HG02973 (cell line): ENCODE results near the gene PAQR5.
"Not testable (repeated sequence)": the region's sequence is repeated elsewhere in the genome, so short reads cannot be mapped to it uniquely, and the experiment has no call there.

Experiments used
- ATAC-seq: cut with Tn5 transposase; IDR thresholded peaks from one replicate; pipeline ENCODE4 v1.9.1; 2021; ENCODE audit warnings: moderate library complexity; ENCODE audit not compliant: unreplicated experiment

The PAQR5 gene

DNA sequence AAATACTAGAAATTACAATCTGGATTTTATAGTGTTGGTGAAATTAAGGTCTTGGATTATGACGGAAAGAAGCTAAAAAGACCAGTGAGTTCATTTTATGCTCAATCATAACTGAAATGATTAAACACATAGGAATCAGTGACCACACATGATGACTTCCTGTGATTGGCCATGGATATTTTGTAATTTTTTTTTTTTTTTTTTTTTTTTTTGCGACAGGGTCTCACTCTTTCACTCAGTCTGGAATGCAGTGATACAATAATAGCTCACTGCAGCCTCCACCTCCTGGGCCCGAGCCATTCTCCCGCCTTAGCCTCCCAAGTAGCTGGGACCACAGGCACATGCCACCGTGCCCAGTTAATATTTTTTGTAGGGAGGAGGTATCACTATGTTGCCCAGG is 47.4 kb downstream of the PAQR5 start:
- ATAC-seq = no peak

- no peak for ATAC-seq
These were observed 52.6 kb downstream of the PAQR5 start for GRCh38 chr15:69351333-69351732.

- ATAC-seq = no peak
These were observed 53.2 kb downstream of the PAQR5 start for GRCh38 chr15:69351884-69352283.

DNA sequence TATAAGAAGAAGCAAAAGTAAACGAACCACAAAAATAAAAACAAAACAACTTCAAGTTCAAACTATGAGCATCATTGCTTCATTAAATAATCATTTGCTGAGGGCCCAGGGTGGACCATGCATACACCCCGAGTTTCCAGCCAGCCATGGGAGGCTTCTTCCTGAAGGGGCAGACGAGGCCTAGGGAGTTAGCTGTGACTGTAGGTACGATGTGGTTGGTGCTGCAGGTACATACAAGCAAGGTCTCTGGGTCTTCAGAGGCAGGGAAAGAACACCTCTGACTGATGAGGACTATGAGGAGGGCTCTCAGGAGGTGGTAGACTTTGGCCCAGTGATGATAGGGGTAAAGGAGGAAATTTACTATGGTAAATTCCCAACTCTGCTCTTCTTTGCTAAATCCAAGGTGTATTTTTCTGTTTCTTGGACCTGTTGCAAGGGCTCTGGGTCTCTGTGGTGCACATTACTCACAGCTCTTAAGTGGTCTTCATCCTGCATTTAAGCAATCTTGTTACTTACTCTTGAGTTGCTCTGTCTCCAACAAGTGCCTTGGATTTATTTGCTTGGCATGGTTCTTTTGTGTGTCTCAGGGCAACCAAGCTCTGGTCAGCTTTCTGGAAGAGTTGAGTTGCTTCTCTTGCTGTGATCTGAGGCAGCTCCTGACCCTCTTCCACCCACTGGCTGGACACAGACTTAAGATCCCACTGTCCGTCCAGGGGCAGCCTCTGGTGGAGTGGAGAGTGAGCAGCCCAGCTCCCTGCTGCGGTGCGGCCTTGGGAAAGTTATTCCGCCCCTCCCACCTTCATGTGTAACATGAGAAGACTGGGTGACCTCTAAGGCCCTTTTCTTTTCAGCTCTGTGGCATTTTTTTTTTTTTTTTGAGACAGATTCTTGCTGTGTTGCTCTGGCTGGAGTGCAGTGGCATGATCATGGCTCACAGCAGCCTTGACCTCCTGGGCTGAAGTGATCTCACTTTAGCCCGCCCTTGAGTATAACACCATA is 59.4 kb downstream of the PAQR5 start:
- no peak for ATAC-seq

DNA sequence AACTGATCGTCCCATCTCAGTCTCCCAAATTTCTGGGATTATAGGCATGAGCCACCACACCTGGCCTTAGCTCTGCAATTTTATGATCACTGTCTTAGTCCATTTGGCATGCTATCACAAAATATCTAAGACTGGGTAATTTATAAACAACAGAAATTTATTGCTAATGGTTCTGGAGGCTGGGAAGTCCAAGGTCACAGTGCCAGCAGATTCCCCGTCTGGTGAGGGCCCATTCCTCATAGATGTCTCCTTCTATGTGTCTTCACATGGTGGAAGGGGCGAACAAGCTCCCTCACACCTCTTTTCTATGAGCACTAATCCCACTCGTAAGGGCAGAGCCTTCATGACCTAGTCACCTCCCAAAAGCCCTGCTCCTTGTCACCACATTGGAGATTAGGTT is 60.1 kb downstream of the PAQR5 start:
- no peak for ATAC-seq

DNA sequence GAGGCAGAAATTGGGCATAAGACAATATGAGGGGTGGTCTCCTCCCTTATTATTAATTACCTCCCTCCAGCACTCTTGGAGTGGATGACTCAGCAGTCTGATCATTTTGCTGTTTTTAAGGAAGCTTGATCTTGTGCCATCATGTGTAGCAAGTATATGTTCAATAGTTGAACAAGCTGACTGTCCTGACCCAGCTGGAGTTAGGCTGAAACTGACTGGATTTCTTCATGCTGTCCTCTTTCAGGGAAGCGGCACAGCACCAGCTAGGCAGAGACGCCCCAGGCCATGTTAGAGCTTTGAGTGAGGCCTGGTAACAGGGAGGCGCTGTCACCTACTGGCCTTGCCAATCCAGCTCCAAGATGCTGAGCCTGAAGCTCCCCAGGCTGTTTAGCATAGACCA is 61.0 kb downstream of the PAQR5 start:
- ATAC-seq = no peak

DNA sequence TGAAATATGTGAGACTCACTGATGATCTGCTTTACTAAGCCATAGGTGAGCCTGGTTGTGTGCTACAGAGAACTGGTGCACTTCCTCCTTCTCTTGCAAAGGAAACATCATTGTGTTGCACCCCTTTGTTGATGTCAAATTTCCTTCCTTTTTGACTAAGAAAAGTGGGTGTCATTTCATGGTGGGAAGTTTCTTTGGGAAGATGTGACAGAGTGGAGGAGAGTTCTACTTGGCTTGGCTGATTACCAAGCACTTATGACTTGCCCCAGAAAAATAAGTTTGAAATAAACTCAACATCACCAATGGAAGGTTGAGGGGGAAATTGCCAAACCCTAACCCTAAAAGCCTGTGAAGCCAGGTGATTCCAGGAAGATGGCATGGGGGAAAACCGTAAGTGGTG is 61.9 kb downstream of the PAQR5 start:
- no peak for ATAC-seq

GRCh38 chr15:69367236-69367635 is 68.5 kb downstream of the PAQR5 start:
- no peak for ATAC-seq

DNA sequence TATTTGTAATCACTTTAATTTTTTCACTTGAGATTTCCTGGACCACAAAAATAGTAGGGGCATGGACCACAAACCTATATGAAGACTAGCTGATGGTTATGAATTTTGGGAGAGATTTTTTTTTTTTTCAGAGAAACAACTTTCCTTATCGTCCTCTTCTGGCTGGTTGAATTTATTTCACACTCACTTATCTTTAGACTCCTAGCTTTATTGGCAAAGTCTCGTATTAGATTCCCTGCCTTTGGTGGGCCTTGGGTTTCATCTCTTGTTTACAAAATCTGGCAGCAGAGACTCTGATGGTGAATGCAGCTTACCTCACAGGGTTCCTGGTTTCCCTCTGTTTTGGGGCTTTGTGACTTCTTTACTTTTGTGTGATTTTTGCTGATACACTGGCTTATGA is 70.9 kb downstream of the PAQR5 start:
- no peak for ATAC-seq

DNA sequence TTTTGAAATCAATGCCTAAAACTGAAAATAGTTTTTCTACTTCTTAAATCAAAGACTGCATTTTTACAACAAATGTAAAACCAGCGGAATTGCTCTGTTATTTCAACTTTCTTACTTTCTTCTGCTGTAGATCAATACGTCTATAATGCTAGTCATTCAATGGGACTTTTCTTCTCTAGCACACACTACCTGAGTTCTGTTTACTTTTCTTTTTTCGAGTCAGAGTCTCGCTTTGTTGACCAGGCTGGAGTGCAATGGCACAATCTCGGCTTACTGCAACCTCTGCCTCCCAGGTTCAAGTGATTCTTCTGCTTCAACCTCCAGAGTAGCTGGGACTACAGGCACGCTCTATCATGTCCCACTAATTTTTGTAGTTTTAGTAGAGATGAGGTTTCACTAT is 74.7 kb downstream of the PAQR5 start:
- ATAC-seq = no peak

DNA sequence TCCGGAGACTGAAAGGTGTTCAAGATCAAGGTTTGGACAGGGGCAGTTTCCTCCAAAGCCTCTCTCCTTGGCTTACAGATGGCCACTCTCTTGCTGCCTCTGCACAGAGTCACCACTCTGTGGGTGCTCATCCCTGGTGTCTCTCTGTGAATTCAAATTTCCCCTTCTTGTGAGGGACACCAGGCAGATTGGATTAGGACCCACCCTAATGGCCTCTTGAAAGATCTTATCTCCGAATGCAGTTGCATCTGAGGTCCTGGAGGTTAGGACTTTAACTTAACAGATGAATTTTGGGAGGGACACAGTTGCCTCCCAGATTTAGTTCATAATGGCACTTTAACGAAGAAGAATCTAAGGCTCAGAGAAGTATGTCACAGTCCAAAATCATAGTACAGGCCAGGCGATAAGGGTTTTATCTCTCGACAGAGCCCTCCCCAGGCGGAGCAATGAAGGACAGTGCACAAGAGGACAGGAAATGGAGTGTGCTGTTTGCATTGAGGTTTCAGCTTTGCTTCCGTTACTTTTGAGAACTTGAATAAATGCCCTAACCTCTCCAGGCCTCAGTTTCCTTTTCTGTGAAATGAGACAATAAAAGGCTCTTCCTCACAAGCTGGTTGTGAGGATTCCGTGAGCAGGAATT is 76.6 kb downstream of the PAQR5 start:
- no peak for ATAC-seq

- ATAC-seq = no peak
These were observed 78.7 kb downstream of the PAQR5 start for GRCh38 chr15:69377216-69377970.

DNA sequence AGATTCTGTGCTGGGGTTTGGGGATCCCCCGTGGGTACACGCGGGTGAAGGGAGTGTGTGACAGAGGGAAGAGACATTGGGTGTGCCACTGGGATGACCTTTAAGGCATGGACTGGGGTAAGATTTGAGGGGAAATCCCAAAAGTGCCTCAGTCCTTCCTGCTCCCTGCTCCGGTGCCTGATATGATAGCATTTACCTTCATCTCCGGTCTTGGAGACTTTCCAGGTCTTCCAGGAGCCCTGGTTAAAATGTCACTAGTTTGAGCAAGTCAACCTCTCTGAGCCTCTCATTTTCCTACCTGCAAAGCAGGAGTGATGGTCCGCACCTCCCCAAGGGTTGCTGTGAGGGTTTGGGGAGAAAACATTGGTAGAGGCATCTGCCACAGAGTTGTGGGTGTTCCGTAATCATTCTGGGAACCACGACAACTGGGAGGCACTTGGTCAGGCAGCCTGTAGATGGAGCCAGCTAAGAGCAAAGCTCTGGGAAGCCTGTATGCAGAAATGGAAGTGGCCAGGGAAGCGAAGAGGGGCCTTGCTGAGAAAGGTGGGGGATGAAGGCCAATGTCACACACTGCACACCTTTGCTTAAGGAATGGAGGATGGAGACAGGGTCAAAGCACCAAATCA is 81.5 kb downstream of the PAQR5 start:
- ATAC-seq = no peak

DNA sequence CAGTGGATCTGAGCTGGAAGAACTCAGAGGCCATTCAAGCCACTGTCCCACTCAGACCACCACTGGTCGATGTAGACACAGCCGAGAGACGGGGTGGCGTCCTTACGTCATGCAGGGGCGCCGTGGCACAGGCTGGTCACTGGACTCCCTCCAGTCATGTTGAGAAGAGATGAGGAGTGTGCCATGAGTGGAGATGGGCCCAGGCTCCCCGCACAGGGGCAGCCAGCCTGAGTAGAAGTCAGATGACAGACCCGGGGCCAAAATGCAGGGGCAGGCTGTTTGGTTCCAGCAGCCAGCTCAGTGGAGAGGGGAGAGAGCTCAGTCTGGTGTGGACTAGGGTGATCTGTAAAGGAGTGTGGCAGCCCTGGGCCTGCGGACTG is 82.0 kb downstream of the PAQR5 start:
- ATAC-seq = no peak

DNA sequence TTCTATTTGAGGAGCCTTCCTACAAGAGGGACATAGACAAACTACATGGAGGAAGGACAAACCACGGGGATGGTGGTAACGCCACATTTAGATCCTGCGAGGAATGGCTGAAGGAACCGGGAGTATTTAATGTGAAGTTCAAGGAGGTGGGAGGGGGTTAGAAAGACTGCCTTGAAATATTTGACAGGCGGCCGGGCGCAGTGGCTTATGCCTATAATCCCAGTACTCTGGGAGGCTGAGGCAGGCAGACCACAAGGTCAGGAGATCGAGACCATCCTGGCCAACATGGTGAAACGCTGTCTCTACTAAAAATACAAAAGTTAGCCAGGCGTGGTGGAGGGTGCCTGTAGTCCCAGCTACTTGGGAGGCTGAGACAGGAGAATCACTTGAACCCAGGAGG is 83.5 kb downstream of the PAQR5 start:
- not testable (repeated sequence) for ATAC-seq

DNA sequence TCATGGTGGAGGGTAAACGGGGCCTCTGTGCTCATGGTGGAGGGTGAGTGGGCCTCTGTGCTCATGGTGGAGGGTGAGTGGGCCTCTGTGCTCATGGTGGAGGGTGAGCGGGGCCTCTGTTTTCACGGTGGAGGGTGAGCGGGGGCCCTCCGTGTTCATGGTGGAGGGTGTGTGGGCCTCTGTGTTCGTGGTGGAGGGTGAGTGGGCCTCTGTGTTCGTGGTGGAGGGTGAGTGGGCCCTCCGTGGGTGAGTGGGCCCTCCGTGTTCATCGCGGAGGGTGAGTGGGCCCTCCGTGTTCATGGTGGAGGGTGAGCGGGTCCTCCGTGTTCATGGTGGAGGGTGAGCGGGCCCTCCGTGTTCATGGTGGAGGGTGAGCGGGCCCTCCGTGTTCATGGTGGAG is 85.4 kb downstream of the PAQR5 start:
- ATAC-seq = not testable (repeated sequence)

- no peak for ATAC-seq
These were observed 86.2 kb downstream of the PAQR5 start for GRCh38 chr15:69384626-69385598.

DNA sequence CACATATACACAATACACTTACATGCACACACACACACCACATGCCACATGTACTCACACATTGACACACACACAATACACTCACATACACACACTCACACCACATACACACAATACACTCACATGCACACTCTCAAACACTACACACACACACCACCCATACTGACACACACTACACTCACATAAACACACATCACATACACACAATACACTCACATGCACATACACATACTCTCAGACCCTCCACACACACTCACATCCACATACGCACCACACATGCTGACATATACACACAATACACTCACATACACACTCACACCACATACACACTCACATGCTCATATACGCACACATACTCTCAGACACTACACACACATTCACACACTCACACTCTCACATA is 87.1 kb downstream of the PAQR5 start:
- no peak for ATAC-seq

DNA sequence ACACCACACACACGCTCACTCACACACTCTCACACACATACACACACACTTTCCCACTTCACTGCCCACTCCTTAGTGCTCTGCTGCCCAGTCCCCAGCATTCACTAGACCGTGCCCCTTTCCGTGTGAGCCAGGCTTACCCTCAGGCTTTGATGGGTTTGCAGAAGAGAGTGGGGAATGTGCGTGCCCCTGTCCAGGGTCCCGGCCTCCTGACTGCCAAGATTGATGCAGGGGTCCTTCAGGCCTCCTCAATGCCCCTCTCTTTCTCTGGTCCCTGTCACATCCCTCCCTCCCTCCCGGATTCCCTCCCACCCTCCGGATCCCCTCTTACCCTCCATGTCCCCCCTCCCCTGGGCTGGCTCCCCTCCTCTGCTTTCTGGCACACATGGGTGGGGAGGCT is 87.6 kb downstream of the PAQR5 start:
- no peak for ATAC-seq

- ATAC-seq = no peak
These were observed 89.6 kb downstream of the PAQR5 start for GRCh38 chr15:69388260-69388705.
